Peyer's patch (tissue), 4 donors: ENCODE results near the gene TMTC2.

Source experiments
- POLR2A ChIP-seq, 2 donors: fragments of 450-650 bp; IDR thresholded peaks; one replicate each; pipeline ENCODE4 v1.5.1; 2017; ENCODE audit warnings: antibody characterized with exemption in 2 of 2, mild to moderate bottlenecking in 2 of 2, moderate library complexity in 2 of 2
- TF ChIP-seq, protein P1 (sequence below), 6 experiments: fragments of 450-650 bp in 4 of 6; fragments of 200-600 bp in 2 of 6; sonication (generic) in 1 of 6; IDR thresholded peaks; one replicate each; pipeline ENCODE4 v1.5.1; 2017 to 2019; ENCODE audit warnings: antibody characterized with exemption in 6 of 6, mild to moderate bottlenecking in 3 of 6, moderate library complexity in 1 of 6

- TF ChIP-seq, protein P1, sequence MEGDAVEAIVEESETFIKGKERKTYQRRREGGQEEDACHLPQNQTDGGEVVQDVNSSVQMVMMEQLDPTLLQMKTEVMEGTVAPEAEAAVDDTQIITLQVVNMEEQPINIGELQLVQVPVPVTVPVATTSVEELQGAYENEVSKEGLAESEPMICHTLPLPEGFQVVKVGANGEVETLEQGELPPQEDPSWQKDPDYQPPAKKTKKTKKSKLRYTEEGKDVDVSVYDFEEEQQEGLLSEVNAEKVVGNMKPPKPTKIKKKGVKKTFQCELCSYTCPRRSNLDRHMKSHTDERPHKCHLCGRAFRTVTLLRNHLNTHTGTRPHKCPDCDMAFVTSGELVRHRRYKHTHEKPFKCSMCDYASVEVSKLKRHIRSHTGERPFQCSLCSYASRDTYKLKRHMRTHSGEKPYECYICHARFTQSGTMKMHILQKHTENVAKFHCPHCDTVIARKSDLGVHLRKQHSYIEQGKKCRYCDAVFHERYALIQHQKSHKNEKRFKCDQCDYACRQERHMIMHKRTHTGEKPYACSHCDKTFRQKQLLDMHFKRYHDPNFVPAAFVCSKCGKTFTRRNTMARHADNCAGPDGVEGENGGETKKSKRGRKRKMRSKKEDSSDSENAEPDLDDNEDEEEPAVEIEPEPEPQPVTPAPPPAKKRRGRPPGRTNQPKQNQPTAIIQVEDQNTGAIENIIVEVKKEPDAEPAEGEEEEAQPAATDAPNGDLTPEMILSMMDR (IDR thresholded peaks at IDR 0.05), result no peak
- no peak for TF ChIP-seq POLR2A (IDR thresholded peaks at IDR 0.05)
These were observed 35.0 kb downstream of the TMTC2 start for GRCh38 chr12:82721726-82722125.
